ENCODE results near the gene GNA14.
"Not testable (repeated sequence)": the region's sequence is repeated elsewhere in the genome, so short reads cannot be mapped to it uniquely, and the experiment has no call there.

GNA14 gene

GRCh38 chr9:77422969-77423368 is 225.2 kb downstream of the GNA14 start:
- H3K27me3 ChIP-seq, result no peaks in the 10 kb centered on the region
- no peak for TF ChIP-seq CTCF (IDR thresholded peaks at IDR 0.05)
- intact Hi-C loops (cut with DNase I; ENCODE audit: low total_unique reads), result no loop called here
- H3K4me1 ChIP-seq, result no peaks in the 10 kb centered on the region
- H3K9me3 ChIP-seq, result no peaks in the 10 kb centered on the region
- H3K36me3 ChIP-seq, result peaks cover 0 to 14% (median 0%) of the 10 kb centered on the region in 3 donors
- no peak overlapping the region for H3K27ac ChIP-seq
- no peak for DNase-seq
- no peak overlapping the region for H3K4me3 ChIP-seq

- Histone ChIP-seq H3K9me3 (no peaks in the 10 kb centered on the region), H3K27ac (no peak overlapping the region), H3K4me3 (no peak overlapping the region), H3K36me3 (peaks cover 0 to 14% (median 0%) of the 10 kb centered on the region in 3 donors), H3K4me1 (no peaks in the 10 kb centered on the region), H3K27me3 (no peaks in the 10 kb centered on the region)
- DNase-seq, result no peak
- intact Hi-C loops (cut with DNase I; ENCODE audit: low total_unique reads), result no loop called here
- no peak for TF ChIP-seq CTCF (IDR thresholded peaks at IDR 0.05)
These were observed 226.4 kb downstream of the GNA14 start for GRCh38 chr9:77421506-77422265.

GRCh38 chr9:77420641-77421040 is 227.5 kb downstream of the GNA14 start:
- Histone ChIP-seq H3K27me3 (no peaks in the 10 kb centered on the region), H3K9me3 (no peaks in the 10 kb centered on the region), H3K36me3 (peaks cover 0 to 14% (median 0%) of the 10 kb centered on the region in 3 donors), H3K27ac (no peak overlapping the region), H3K4me3 (no peak overlapping the region), H3K4me1 (no peaks in the 10 kb centered on the region)
- intact Hi-C loops (cut with DNase I; ENCODE audit: low total_unique reads), result no loop called here
- no peak for TF ChIP-seq CTCF (IDR thresholded peaks at IDR 0.05)
- DNase-seq, result no peak

GRCh38 chr9:77418226-77418625 is 229.9 kb downstream of the GNA14 start:
- H3K4me3 ChIP-seq, result no peak overlapping the region
- H3K4me1 ChIP-seq, result no peaks in the 10 kb centered on the region
- no peak for TF ChIP-seq CTCF (IDR thresholded peaks at IDR 0.05)
- H3K9me3 ChIP-seq, result no peaks in the 10 kb centered on the region
- intact Hi-C loops (cut with DNase I; ENCODE audit: low total_unique reads), result loop anchor here (10.0 kb wide), 1 partner anchor 797 kb away; no protein-coding TSS in a partner anchor
- H3K27ac ChIP-seq, result no peak overlapping the region
- DNase-seq, result no peak
- H3K36me3 ChIP-seq, result peaks cover 0 to 8% (median 0%) of the 10 kb centered on the region in 3 donors
- no peaks in the 10 kb centered on the region for H3K27me3 ChIP-seq

GRCh38 chr9:77417566-77417965 is 230.6 kb downstream of the GNA14 start:
- no peak for TF ChIP-seq CTCF (IDR thresholded peaks at IDR 0.05)
- Histone ChIP-seq H3K36me3 (peaks cover 0 to 6% (median 0%) of the 10 kb centered on the region in 3 donors), H3K4me1 (no peaks in the 10 kb centered on the region), H3K27ac (no peak overlapping the region), H3K9me3 (no peaks in the 10 kb centered on the region), H3K4me3 (no peak overlapping the region), H3K27me3 (no peaks in the 10 kb centered on the region)
- no peak for DNase-seq
- intact Hi-C loops (cut with DNase I; ENCODE audit: low total_unique reads), result loop anchor here (10.0 kb wide), 1 partner anchor 797 kb away; no protein-coding TSS in a partner anchor

GRCh38 chr9:77408521-77408920 is 239.6 kb downstream of the GNA14 start:
- H3K9me3 ChIP-seq; intact Hi-C loops (cut with DNase I; ENCODE audit: low total_unique reads); H3K4me3 ChIP-seq; DNase-seq; H3K27ac ChIP-seq; H3K27me3 ChIP-seq; H3K4me1 ChIP-seq: not testable (repeated sequence)
- H3K36me3 ChIP-seq, result peaks cover 35 to 60% (median 49%) of the 10 kb centered on the region in 3 donors

Measured in tibial artery (tissue), 4 donors.